HG02884 (cell line): ENCODE results near the gene SPATA13.

Source experiments
- ATAC-seq: cut with Tn5 transposase; IDR thresholded peaks from one replicate; pipeline ENCODE4 v1.9.1; 2021; ENCODE audit warnings: mild to moderate bottlenecking, moderate library complexity; ENCODE audit not compliant: unreplicated experiment

SPATA13 gene

DNA sequence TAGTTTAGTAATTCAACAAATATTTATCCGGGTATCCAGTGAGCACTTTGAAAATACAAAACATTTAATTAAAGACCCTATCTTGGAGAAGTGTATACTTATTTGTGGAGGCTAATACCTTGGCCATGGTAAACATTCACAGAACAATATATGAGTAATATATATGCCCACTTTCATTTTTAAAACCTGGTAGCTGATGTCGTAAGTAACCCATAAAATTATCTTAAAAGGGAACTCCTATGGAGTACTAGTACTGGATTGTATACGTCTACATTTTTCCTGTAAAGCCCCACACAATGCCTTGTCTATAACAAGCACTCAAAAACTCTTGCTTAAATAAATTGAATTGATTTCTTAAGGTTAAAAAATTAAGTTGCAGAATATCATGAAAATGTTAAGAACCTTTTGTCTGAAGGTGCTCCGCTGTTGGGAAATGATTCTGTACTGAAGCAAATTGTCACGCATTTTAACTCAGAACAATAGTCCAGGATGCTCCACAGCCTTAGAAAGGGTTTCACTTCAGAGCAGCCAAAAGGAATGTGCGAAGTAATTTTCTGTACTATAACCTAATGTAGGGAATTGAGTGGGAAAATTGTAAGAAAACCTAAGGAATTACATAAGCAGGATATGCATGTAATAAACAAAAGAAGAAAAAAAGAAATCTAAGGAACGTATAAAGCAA is 90.0 kb downstream of the SPATA13 start:
- no peak for ATAC-seq

GRCh38 chr13:24251525-24251924 is 91.0 kb downstream of the SPATA13 start:
- ATAC-seq: no peak

DNA sequence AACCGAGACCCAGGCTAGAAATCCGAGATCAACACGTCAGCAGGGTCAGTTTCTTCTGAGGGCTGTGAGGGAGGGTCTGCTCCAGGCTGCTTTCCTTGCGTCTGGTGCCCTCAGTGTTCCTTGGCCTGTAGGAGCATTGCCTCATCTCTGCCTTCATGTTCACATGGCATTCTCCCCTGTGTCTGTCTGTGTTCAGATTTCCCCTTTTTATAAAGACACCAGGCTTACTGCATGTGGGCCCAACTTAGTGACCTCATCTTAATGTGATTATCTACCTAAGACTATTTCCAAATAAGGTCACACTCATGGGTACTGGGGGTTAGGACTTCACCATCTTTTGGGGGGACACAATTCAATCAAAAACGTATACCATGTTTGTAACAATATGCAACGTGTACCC is 91.6 kb downstream of the SPATA13 start:
- ATAC-seq: no peak

GRCh38 chr13:24253520-24254145 is 93.1 kb downstream of the SPATA13 start:
- ATAC-seq: no peak

DNA sequence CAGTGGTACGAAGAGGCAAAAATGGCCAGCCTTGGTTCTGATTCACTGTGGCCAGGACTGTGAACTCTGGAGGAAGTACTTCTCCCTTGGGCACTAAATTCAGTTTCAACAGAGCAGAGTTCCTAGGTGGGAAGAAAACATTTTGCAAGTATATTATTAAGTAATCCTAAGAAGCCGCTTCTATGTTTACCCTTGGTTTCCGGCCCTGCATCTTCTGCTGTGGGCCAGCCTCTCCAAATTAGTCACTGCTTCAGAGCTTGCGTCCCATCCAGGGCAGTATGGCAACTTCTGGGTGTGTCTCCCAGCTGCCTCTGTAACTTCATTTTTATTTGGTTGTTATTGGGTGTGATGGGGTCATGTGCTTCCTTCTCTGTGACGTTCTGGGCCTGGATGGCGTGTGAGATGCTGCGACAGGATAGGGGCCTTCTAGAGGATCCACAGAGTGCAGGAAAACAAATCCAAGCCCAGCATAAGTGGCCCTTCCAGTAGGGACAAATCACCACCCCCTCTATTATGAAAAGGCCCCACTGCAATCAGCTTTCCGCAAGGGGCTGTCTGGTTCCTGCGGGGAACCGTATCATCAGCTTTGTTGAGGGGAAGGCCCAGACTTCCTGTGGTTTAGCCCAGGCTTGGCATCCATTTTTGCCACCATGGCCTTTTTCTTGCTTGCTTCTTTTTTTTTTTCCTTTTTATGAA is 93.8 kb downstream of the SPATA13 start:
- ATAC-seq: no peak

- ATAC-seq: no peak
Measured at GRCh38 chr13:24257497-24257896, 97.0 kb downstream of the SPATA13 start.

GRCh38 chr13:24261566-24261965 is 101.0 kb downstream of the SPATA13 start:
- no peak for ATAC-seq

DNA sequence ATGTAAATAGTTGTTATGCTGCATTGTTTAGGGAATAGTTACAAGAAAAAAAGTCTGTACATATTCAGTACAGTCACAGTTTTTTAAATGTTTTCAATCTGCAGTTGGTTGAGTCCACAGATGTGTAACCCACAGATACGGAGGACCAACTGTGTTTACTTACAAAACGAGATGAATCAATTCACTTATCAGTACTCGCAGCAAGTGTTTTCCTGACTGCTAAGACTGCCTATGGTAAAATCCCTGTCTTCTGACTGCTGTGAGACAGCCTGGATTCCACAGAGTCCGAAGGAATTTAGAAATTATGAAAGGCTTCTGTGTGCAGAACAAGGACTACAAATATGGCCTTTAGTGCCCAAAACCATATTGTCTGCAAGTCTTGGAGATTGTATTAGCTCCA is 103.1 kb downstream of the SPATA13 start:
- ATAC-seq: no peak

DNA sequence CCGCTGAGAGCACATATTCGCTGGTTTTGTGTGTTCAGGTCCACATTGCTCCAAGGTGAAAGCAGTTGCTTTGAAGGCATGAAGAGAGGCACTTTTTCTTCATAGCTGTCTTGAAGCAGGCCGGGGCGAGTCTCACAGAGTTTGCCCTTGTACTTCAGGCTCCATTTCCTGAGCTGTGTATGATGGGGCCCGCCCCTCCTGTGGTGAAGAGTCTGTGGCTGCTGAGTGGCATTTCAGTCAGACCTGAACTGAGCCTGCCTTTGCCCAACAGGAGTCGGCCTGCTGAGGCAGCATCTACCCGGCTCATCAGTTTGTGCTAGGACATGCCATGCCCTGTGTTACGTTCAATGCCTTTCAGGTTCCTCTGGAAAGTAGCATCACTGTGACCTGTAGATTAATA is 104.5 kb downstream of the SPATA13 start:
- no peak for ATAC-seq

- no peak for ATAC-seq
Measured at GRCh38 chr13:24265453-24265852, 104.9 kb downstream of the SPATA13 start.

DNA sequence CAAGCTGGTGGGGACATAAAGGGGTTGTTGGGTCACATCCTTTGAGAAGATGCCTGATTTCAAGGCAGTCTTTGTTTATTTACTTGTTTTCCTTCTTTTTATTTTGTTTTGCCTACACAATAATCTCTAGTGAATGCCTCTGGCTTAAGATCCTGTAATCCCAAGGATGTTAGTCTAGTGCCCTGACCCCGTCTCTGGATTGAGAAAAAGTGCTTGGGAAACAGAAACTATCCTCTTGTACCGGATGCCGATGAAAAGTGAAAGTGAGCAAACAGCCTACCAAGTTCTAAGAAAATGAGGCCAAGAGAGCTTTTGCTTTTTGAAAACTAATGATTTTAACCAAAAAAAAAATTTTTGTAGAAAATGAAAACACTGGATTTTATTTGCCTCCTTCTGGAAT is 106.8 kb downstream of the SPATA13 start:
- no peak for ATAC-seq

GRCh38 chr13:24267801-24268200 is 107.3 kb downstream of the SPATA13 start:
- ATAC-seq: no peak

DNA sequence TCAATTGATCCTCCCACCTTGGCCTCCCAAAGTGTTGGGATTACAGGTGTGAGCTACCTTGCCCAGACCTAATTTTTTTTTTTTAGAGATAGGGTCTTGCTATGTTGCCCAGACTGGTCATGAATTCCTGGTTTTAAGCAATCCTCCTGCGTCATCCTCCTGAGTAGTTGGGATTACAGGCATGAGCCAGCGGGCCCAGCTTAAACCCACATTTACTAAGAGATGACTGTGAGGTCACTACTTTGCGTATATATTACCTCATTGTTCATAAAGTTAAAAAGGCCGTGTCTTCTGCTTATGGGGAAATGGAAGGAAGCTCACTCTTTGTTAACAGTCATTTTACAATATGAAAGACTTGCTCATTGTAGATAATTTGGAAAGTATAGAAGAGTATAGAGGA is 109.3 kb downstream of the SPATA13 start:
- no peak for ATAC-seq

- peak; percentile 39 for ATAC-seq
Measured at GRCh38 chr13:24270639-24271141, 110.2 kb downstream of the SPATA13 start.

DNA sequence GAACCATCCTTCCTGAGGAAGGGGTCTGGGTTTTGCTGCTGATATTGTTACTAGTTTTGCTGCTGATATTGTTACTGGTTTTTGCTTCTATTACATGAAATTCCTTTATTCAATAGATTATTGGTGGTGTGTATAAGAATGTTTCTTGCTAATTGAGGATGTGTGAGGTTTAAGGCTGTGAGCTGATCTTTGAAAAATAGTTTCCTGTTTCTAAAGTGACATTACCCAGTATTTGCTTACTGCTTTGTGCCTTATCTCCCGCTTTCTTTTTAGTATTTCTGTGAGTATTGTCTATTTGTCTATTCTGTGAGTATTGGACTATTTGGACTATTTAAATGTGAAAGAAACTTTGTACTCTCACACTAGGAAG is 110.7 kb downstream of the SPATA13 start:
- ATAC-seq: no peak

DNA sequence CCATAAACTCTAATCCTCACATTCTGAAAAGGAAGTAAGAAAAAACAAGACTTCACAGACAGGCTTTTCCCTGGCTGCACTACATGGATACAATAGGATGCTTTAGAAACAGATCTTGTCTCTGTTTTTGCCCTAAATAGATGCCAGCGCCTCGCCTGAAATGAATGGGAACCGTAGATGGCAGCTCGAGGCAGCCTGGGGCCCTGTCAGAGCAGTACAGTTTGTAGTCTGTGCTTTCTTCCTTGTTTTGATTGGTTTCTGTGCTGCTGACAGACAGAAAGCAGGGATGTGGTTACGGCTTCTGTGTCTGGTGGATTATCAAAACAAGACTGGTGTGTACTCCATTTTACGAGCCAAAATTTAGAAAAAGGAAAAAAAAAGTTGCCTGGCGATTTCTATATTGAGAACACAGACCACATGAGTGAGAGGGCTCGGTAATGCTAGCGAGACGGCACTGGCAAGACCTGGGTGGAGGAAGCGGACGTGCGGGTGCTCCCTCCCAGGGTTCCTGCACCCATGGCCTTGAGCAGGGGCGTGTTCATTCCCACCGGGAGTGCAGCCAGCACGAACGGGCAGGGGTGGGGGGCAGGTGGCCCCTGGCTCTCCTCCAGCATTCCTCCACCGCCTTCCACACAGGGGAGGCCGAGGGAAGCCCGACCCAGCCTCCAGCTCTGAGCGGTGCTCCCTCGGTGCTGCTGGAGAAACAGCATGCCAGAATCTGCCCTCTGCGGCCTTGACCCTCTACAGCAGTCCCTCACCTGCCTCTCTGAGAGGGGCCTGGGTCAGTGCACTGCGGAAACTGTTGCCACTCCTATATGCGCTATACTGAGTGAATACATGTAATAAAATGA is 111.3 kb downstream of the SPATA13 start:
- ATAC-seq: peak; percentile 43

GRCh38 chr13:24272452-24273161 is 112.1 kb downstream of the SPATA13 start:
- ATAC-seq: no peak

- ATAC-seq: no peak
Measured at GRCh38 chr13:24273926-24274325, 113.4 kb downstream of the SPATA13 start.

GRCh38 chr13:24274452-24275021 is 114.0 kb downstream of the SPATA13 start:
- peak; percentile 56 for ATAC-seq

DNA sequence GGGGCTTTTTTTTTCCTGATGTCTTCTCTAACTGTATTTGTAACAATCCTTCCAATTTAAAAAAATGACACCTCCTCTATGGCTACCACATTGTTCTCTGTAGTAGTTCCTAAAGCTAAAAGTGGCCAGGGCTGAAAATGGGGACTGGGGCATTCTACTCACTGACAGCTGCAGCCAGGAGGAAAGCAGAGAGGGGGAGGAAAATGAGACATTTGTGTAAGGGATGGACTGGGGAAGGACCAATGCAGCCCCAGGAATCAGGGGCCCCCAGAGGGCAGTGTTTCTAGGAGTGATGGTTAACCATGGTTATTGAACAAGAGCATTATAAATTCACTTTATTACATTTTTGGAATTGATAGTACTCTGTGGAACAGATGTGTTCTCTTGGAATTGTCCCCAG is 114.5 kb downstream of the SPATA13 start:
- ATAC-seq: no peak
